Loucy (cell line): ENCODE results near the gene SRPK3.

Experiments used
- CTCF ChIP-seq: fragments of 200-600 bp; sonication (generic); conservative IDR thresholded peaks from 2 replicates; pipeline ENCODE4 v1.5.1; 2014; ENCODE audit warnings: mild to moderate bottlenecking, antibody characterized with exemption, low read length
- EZH2phosphoT487 ChIP-seq: fragments of 200-600 bp; IDR thresholded peaks from 2 replicates; pipeline ENCODE4 v1.6.1; 2018; ENCODE audit warnings: antibody characterized with exemption, mild to moderate bottlenecking, moderate library complexity, borderline replicate concordance

DNA sequence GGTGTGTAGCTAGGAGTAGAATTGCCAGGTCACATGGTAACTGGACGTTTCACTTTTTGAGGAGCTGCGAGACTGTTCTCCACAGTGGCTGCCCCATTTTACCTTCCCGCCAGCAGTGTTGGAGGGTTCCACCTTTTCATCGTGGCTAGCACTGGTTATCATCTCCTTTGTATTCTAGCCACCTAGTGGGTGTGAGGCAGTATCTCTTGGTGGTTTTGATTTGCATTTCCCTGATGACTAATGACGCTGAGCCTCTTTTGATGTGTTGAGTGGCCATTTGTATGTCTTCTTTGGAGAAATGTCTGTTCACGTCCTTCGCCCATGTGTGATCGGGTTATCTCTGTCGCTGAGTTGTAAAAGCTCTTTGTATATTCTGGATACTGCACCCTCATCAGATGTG is 45.6 kb upstream of the SRPK3 start:
- TF ChIP-seq CTCF (peak; percentile 37; the same call in 1 of the 2 replicates), EZH2phosphoT487 (no peak)
